ENCODE data around the gene ELOVL6.
"Not testable (repeated sequence)": the region's sequence is repeated elsewhere in the genome, so short reads cannot be mapped to it uniquely, and the experiment has no call there.

Gene ELOVL6

DNA sequence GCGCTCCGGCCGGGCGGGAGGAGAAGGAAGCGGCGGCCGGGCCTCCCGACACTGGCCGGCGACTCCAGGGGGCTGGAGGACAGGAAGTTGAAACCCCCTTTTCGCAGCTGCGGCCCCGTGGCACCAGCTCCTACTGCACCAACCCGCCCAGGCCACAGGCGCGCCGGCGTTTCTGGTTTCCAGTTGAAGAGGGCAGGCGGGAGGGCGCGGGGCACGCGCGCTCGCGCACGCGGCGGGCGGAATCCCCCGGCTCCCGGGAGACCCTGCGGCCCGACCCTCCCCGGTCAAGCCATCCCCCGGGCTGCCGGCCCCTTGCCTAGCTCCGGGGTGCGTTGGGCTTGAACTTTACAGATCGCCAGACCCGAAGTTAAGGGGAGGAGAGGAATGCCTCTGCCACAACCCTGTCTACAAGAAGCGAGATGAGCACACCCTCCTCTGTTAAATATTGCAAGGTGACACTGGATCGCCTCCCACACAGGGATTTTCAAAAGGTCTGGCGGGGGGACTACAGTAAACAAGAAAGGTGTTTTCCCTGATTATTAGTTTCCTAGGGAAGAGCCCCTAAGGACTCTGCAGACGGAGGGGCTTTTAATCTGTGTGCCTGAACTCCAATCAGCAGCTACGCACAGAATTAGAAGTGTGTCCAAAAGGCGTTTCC, 1.4 kb downstream of the ELOVL6 start:
- H3K27ac ChIP-seq (ENCODE audit: low read depth, low read length), result peak overlapping the region; percentile 92

GRCh38 chr4:110196206-110196870, 2.1 kb downstream of the ELOVL6 start:
- Histone ChIP-seq H3K9ac (ENCODE audit: low read depth, low read length) (peak overlapping the region; percentile 84), H3K9me3 (ENCODE audit: insufficient read depth, low read depth, low read length) (no peaks in the 10 kb centered on the region), H3K36me3 (ENCODE audit: insufficient read depth, low read length) (peaks cover 21% of the 10 kb centered on the region), H3K27me3 (ENCODE audit: insufficient read depth, low read length) (no peaks in the 10 kb centered on the region), H3K27ac (ENCODE audit: low read depth, low read length) (peak overlapping the region; percentile 92), H3K4me1 (ENCODE audit: insufficient read depth, low read length) (peaks cover 37% of the 10 kb centered on the region), H3K4me3 (ENCODE audit: low read length) (peak overlapping the region; percentile 93)
- under 1% methylated on average over 58 of the region's 58 CpGs for WGBS

More for the DNA sequence above, 1.4 kb downstream of the ELOVL6 start:
- Histone ChIP-seq H3K36me3 (ENCODE audit: insufficient read depth, low read length) (peaks cover 15% of the 10 kb centered on the region), H3K27me3 (ENCODE audit: insufficient read depth, low read length) (no peaks in the 10 kb centered on the region), H3K4me3 (ENCODE audit: low read length) (peak overlapping the region; percentile 93), H3K9ac (ENCODE audit: low read depth, low read length) (peak overlapping the region; percentile 84), H3K9me3 (ENCODE audit: insufficient read depth, low read depth, low read length) (no peaks in the 10 kb centered on the region), H3K4me1 (ENCODE audit: insufficient read depth, low read length) (peaks cover 37% of the 10 kb centered on the region)
- under 1% methylated on average over 47 of the region's 47 CpGs for WGBS

GRCh38 chr4:110195561-110196205, 2.7 kb downstream of the ELOVL6 start:
- peaks cover 27% of the 10 kb centered on the region for H3K36me3 ChIP-seq (ENCODE audit: insufficient read depth, low read length)
- H3K9me3 ChIP-seq (ENCODE audit: insufficient read depth, low read depth, low read length), result no peaks in the 10 kb centered on the region
- H3K27me3 ChIP-seq (ENCODE audit: insufficient read depth, low read length), result no peaks in the 10 kb centered on the region
- peak overlapping the region; percentile 93 for H3K4me3 ChIP-seq (ENCODE audit: low read length)
- WGBS, result 28% methylated on average over 11 of the region's 11 CpGs
- H3K27ac ChIP-seq (ENCODE audit: low read depth, low read length), result peak overlapping the region; percentile 92
- peak overlapping the region; percentile 84 for H3K9ac ChIP-seq (ENCODE audit: low read depth, low read length)
- H3K4me1 ChIP-seq (ENCODE audit: insufficient read depth, low read length), result peaks cover 37% of the 10 kb centered on the region

GRCh38 chr4:110193822-110194761, 4.3 kb downstream of the ELOVL6 start:
- Histone ChIP-seq H3K27ac (ENCODE audit: low read depth, low read length) (peak overlapping the region; percentile 67), H3K4me1 (ENCODE audit: insufficient read depth, low read length) (peaks cover 32% of the 10 kb centered on the region), H3K9ac (ENCODE audit: low read depth, low read length) (peak overlapping the region; percentile 27; the same call in 1 of the 2 replicates), H3K9me3 (ENCODE audit: insufficient read depth, low read depth, low read length) (no peaks in the 10 kb centered on the region), H3K4me3 (ENCODE audit: low read length) (no peak overlapping the region), H3K36me3 (ENCODE audit: insufficient read depth, low read length) (peaks cover 37% of the 10 kb centered on the region), H3K27me3 (ENCODE audit: insufficient read depth, low read length) (no peaks in the 10 kb centered on the region)
- WGBS, result 67% methylated on average over 8 of the region's 8 CpGs

- not testable (repeated sequence) for H3K9me3 ChIP-seq (ENCODE audit: insufficient read depth, low read depth, low read length); H3K27ac ChIP-seq (ENCODE audit: low read depth, low read length); H3K4me3 ChIP-seq (ENCODE audit: low read length); H3K27me3 ChIP-seq (ENCODE audit: insufficient read depth, low read length); H3K9ac ChIP-seq (ENCODE audit: low read depth, low read length)
- H3K36me3 ChIP-seq (ENCODE audit: insufficient read depth, low read length), result peaks cover 43% of the 10 kb centered on the region
- WGBS, result 87% methylated on average over 7 of the region's 7 CpGs
- peaks cover 31% of the 10 kb centered on the region for H3K4me1 ChIP-seq (ENCODE audit: insufficient read depth, low read length)
Observed at GRCh38 chr4:110193287-110193686, 5.1 kb downstream of the ELOVL6 start.

DNA sequence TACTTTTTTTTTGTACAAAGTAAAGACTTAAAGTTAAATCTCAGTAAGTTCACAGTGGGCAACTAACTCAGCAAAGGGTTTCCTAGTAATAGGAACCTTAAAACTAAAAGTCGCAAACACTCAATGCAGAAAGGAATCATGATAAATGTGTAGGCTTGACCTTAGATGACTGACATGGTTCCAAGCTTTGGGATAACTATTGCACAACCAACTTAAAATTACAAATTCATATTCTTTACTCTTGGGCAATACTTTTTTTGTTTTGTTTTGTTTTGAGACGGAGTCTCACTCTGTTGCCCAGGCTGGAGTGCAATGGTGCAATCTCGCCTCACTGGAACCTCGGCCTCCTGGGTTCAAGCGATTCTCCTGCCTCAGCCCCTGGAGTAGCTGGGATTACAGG, 8.2 kb downstream of the ELOVL6 start:
- Histone ChIP-seq H3K4me3 (ENCODE audit: low read length) (no peak overlapping the region), H3K36me3 (ENCODE audit: insufficient read depth, low read length) (peaks cover 62% of the 10 kb centered on the region), H3K27me3 (ENCODE audit: insufficient read depth, low read length) (no peaks in the 10 kb centered on the region), H3K9ac (ENCODE audit: low read depth, low read length) (no peak overlapping the region), H3K27ac (ENCODE audit: low read depth, low read length) (no peak overlapping the region), H3K4me1 (ENCODE audit: insufficient read depth, low read length) (peaks cover 38% of the 10 kb centered on the region), H3K9me3 (ENCODE audit: insufficient read depth, low read depth, low read length) (no peaks in the 10 kb centered on the region)
- 99% methylated on average over 5 of the region's 5 CpGs for WGBS

GRCh38 chr4:110188113-110188512, 10.3 kb downstream of the ELOVL6 start:
- Histone ChIP-seq H3K27ac (ENCODE audit: low read depth, low read length) (no peak overlapping the region), H3K4me1 (ENCODE audit: insufficient read depth, low read length) (peaks cover 43% of the 10 kb centered on the region), H3K9ac (ENCODE audit: low read depth, low read length) (no peak overlapping the region), H3K4me3 (ENCODE audit: low read length) (no peak overlapping the region), H3K9me3 (ENCODE audit: insufficient read depth, low read depth, low read length) (no peaks in the 10 kb centered on the region), H3K36me3 (ENCODE audit: insufficient read depth, low read length) (peaks cover 59% of the 10 kb centered on the region), H3K27me3 (ENCODE audit: insufficient read depth, low read length) (no peaks in the 10 kb centered on the region)
- WGBS, result no CpG with 5 or more reads among the region's 1 CpG

DNA sequence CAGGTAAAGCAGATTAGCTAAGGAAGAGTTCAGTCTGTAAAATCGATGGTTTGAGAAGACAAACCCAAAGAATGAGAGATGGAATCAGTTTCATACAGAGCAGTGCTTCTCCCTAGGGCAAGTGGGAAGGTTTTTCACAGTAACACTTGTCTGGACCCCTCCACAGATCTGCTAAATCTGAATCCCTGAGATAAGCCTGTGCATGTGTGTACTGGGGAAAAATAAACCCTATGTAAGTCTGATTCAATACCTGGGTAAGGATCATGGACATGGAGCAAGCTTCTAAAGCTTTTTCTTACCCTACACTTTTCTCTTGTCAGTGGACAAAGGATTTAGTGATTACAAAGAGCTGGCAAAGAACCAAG, 13.6 kb downstream of the ELOVL6 start:
- 28% methylated on average over 1 of the region's 1 CpG for WGBS
- H3K4me1 ChIP-seq (ENCODE audit: insufficient read depth, low read length), result peaks cover 36% of the 10 kb centered on the region
- H3K27ac ChIP-seq (ENCODE audit: low read depth, low read length), result peak overlapping the region; percentile 90
- peak overlapping the region; percentile 49; the same call in 1 of the 2 replicates for H3K9ac ChIP-seq (ENCODE audit: low read depth, low read length)
- peaks cover 54% of the 10 kb centered on the region for H3K36me3 ChIP-seq (ENCODE audit: insufficient read depth, low read length)
- H3K4me3 ChIP-seq (ENCODE audit: low read length), result no peak overlapping the region
- no peaks in the 10 kb centered on the region for H3K9me3 ChIP-seq (ENCODE audit: insufficient read depth, low read depth, low read length)
- H3K27me3 ChIP-seq (ENCODE audit: insufficient read depth, low read length), result no peaks in the 10 kb centered on the region

DNA sequence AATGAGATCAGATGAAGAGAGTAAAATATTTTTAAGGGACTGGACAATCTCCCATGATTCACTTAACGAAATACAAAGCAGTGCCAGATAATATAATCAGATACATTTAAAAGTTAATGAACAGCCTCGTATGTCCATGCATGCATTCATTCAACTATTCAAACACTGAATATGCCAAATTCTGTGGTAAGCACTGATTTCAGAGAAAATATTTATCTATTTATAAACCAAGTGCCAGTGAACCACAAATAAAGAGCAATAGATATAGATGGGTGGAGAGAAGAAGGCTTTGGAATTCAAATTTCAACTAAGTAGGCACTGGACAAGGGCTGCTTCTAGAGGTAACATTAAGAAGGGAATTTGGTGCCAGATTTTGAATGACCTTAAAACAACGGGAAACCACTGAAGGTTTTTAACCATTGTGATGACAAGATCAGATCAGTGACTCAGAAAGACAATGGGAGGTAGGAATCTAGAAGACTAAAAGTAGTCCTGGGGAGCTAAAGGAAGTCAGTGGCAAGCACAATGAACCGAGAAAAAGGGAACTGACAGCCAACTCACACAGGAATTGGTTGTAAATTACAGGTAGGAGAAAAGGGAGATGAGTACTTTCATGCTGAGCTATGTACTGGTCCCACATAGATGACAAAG, 14.2 kb downstream of the ELOVL6 start:
- peaks cover 59% of the 10 kb centered on the region for H3K36me3 ChIP-seq (ENCODE audit: insufficient read depth, low read length)
- no peaks in the 10 kb centered on the region for H3K27me3 ChIP-seq (ENCODE audit: insufficient read depth, low read length)
- WGBS, result 32% methylated on average over 4 of the region's 4 CpGs
- peak overlapping the region; percentile 90 for H3K27ac ChIP-seq (ENCODE audit: low read depth, low read length)
- no peaks in the 10 kb centered on the region for H3K9me3 ChIP-seq (ENCODE audit: insufficient read depth, low read depth, low read length)
- peak overlapping the region; percentile 8; the same call in 1 of the 2 replicates for H3K4me3 ChIP-seq (ENCODE audit: low read length)
- H3K4me1 ChIP-seq (ENCODE audit: insufficient read depth, low read length), result peaks cover 36% of the 10 kb centered on the region
- peak overlapping the region; percentile 49; the same call in 1 of the 2 replicates for H3K9ac ChIP-seq (ENCODE audit: low read depth, low read length)

DNA sequence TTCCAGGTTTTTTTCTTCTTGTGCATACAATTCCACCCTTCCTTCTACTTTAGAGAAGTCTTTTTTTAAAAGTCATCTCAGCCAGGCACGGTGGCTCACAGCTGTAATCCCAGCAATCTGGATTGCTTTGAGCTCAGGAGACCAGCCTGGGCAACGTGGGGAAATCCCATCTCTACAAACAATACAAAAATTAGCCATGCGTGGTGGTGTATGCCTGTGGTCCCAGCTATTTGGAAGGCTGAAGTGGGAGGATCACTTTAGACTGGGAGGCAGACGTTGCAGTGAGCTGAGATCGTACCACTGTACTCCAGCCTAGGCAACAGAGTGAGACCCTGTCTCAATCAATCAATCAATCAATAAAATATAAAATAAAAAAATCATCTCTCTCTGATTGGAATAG, 14.8 kb downstream of the ELOVL6 start:
- Histone ChIP-seq H3K4me1 (ENCODE audit: insufficient read depth, low read length) (peaks cover 36% of the 10 kb centered on the region), H3K9ac (ENCODE audit: low read depth, low read length) (no peak overlapping the region; the same call in 1 of the 2 replicates), H3K27ac (ENCODE audit: low read depth, low read length) (peak overlapping the region; percentile 90), H3K4me3 (ENCODE audit: low read length) (no peak overlapping the region), H3K27me3 (ENCODE audit: insufficient read depth, low read length) (no peaks in the 10 kb centered on the region), H3K9me3 (ENCODE audit: insufficient read depth, low read depth, low read length) (no peaks in the 10 kb centered on the region), H3K36me3 (ENCODE audit: insufficient read depth, low read length) (peaks cover 58% of the 10 kb centered on the region)
- WGBS, result 34% methylated on average over 5 of the region's 5 CpGs

Data from HUES64 (cell line).